Activated CD4-positive, alpha-beta T cell treated with anti-CD3 and anti-CD28 coated beads, Interleukin-10, Interleukin-2, amounts not matched to agents 100 ng/mL and 50 ng/mL, durations not matched to agents 16 hours and 8 hours (primary cell): ENCODE data around the gene ARHGAP22.

Source experiments
- DNase-seq: peaks from one replicate; pipeline ENCODE4 v3.0.0-alpha.2; 2020

The ARHGAP22 gene

DNA sequence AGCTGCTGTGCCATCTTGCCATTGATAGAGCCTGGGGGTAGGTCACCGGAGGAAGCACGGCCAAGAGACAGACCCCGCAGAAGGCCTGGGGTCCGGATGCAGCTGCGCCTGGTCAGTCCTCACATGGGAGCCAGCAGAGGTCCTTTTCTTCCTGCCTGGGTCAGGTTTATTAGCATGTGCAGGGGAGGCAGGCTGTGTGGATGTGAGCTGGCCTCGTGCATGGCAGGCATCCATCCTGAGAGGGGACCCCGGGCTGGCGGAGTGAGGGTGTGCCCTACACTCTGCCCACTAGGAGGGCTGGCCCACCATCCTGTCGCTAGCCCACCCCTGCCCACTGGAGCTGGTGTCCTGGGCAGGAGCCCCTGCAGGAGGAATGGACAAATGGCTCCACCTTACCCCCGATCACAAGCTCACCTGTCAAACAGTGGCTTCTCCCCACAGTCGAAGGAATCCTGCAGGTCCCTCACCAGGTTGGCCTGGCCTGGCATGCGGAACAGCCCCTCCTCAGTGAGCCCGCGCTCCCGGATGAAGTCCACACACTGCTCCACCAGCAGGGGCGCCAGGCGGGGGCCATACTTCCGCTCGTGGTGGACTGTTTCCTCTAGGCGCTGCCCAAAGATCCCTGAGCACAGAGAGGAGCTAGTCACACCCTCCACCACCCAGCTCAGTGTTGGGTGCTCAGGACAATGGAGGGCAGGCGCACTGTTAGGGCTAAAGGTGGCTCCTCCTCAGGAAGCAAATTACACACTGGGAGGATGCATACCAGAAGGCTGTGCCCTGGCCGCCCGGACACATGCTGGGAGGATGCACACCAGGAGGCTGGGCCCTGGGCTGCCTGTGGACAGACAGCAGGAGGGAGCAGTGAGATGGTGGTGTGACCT, 145.4 kb downstream of the ARHGAP22 start:
- DNase-seq, result no peak

DNA sequence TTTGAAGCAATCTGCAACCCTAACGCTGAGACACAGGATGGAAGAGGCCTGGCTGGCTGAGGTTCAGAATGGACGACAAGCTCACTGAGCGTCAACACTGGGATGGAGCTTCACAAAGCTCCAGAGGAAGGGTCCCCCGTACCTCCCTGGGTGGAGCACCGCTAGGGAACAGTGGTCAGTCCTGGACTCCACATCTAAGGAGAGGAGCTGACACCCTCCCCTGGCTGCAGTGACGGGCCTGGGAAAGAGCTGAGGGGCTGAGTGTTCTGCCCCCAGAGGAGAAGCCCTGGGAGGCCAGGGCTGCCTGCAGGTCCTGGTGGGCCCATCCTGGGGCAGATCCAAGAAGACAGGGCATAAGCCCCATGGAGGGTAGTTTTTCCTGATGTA, 146.2 kb downstream of the ARHGAP22 start:
- DNase-seq, result no peak

DNA sequence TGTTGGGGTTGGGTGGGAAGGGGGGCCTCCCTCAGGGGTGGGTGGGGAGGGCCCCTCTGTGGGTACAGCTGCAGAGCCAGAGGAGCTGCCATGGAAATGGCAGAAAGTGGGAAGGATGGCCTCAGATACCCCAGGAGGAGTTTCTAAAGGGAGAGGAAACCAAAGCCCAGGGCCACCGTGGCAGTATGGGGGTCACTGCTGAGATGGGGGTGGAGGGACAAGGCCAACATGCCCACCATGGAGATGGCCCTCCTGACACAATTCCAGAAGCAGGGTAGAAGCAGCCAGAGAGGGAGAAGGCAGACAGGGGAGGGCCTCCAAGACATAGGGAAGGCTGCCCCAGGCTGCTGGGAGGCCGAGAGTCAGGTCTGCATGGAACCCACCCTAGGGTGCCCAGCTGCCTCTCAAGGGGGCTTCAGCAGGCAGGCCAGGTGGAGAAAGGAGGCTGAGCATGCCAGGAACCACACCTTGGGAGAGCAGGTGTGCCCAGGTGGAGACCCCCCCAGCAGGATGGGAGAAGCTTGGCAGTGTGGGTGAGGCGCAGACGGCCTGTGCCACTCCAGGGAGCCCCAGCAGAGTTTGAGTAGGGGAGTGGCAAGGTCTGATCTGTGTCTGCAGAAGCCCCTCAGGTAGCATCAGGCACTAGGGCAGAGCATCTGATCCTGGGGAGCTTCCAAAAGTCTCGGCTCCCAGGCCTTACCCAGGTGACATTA, 146.8 kb downstream of the ARHGAP22 start:
- no peak for DNase-seq

DNA sequence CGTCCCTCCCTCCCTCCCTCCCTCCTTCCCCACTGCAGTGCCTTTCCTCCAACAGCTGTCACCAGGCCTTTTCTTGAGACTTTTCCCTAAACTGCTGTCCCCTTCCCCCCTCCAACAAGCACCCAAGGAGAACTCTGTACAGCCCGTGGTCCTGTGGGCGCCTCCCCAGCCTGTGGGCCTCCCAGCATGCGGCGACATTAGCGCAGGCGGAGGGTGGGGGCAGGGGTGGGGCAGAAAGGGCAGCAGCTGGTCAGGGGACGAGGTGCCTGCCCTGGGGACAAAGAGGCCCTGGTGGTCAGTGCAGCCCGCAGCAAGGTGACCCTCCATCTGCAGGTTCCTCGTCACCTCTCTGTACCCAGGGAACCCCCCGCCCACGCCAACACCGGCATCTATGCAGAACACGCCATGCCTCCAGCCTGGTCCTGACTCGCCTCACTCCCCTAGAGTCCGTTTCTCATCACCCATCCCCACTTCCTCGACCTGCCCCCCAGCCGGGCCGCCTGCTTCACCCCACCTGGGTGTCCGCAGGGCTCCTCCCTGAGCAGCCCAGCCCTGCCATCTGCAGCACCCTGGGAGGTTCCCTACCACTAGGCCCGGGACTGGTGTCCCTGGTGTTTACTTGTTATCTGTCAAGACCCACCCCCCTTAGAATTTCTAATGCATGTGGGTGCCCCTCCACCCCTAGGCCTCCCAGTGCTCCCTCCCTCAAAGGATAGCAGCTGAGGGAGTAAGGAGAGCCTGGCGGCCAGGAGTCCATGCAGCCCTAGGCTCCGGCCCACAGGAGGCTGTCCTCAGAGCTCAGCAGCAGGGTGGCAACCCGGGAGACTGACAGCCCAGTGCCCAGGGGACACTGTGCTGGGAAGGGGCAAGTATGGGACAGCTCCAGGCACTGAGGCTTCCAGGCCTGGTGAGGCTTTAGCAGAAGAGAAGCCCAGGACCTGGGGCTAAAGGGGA, 147.8 kb downstream of the ARHGAP22 start:
- DNase-seq, result no peak

DNA sequence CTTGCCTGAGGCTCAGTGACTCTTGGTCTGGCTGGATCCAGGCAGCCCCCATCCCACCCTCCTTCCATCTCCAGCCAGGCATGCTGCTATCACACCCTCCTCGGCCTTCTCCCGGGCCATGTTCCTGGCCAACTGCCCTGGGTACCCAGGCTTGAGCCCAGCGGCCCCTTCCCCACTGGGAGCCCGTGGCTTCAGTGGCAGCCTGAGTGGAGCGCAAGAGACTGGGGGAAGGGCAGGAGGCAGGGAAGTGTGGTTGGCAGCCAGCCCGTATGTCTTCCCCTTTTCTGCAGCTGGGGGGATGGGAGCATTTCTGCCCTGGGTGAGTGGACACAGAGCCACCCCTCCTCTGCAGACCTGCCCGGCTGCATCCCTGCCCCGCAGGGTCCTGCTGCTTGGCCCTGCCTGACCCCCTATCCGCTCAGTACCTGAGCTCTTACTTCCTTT, 148.5 kb downstream of the ARHGAP22 start:
- DNase-seq, result no peak

DNA sequence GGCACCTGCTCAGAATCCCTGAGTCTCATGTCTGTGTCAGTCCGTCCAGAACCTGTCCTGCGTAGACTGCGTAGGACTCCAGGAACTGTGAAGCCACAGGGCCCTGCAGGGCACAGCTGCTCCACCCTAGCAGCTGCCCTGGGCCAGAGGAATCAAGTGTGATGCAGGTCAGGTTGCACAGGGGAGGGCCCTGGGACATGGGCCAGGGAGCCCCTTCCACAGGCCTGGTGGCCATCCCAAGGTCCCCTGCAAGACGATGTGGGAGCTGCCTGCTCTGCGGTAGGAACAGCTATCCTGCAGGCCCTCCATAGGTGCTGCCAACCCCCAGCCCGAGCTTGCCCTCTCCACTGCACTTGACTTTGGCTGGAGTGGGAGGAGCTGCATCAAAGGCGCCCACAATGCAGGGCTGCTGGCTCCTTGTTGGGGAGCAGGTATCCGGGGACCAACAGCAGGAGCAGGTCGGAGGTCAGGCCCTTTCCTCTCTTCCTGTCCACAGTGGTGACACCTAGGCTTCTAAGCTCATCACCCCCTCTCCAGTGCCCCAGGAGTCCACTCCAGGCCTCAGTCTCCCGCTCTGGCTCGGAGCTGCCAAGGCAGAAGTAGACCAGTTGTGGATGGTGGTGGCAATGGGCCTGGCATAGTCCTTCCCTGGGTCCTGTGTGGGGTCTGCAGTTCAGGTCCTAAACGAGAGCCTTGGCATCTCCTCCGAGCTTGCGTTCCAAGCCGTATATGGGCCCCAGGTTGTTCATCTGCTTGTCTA, 149.3 kb downstream of the ARHGAP22 start:
- DNase-seq, result no peak

DNA sequence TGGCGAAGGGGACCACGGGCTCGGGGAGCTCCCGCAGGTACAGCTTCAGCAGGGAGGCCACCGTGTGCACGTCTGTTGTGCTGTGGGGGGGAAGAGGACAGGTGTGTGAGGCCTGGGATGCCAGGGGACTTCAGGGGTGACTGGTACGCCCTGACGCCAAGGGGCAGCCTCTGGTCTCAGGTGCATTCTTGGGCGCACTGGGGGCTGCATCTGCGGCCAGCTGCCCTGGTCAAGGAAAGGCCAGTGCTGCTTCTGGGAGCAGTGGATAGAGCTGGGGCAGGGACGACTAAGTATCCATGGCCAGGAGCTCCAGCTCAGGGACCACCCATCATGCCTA, 149.8 kb downstream of the ARHGAP22 start:
- no peak for DNase-seq

DNA sequence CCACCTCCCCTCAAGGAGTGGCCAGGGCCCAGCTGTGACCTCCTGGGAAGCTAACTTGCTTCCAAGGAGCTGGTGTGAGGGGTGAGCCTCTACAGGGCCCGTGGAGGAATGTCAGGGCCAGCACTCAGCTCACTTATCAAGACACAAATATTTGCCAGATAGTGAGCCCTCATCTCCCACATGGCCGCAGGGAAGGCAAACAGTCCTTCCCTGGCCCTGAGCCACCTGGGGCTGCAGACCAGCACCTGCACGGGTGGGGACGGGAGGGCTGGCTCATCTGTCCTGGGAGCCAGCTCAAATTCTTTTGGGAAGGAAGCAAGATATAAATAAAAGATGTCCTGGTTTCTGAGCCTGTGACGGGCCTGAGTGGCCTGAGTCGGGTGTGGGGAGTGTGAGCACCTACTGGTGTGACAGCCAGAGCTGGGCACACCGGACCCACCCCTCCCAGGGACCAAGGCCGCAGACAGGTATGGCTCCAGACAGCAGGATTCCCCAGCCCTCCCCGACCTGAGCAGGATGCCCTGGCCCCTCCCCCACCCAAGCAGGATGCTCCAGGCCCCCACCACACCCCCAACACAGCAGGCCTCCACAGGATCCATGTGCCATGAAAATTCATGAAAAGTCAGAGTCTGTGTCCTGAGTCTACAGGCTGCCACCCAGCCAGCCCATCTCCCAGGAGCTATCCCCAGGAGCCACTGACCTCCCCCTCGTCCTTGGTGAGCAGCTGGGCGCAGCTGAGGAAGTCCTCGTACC, 150.4 kb downstream of the ARHGAP22 start:
- DNase-seq, result no peak

DNA sequence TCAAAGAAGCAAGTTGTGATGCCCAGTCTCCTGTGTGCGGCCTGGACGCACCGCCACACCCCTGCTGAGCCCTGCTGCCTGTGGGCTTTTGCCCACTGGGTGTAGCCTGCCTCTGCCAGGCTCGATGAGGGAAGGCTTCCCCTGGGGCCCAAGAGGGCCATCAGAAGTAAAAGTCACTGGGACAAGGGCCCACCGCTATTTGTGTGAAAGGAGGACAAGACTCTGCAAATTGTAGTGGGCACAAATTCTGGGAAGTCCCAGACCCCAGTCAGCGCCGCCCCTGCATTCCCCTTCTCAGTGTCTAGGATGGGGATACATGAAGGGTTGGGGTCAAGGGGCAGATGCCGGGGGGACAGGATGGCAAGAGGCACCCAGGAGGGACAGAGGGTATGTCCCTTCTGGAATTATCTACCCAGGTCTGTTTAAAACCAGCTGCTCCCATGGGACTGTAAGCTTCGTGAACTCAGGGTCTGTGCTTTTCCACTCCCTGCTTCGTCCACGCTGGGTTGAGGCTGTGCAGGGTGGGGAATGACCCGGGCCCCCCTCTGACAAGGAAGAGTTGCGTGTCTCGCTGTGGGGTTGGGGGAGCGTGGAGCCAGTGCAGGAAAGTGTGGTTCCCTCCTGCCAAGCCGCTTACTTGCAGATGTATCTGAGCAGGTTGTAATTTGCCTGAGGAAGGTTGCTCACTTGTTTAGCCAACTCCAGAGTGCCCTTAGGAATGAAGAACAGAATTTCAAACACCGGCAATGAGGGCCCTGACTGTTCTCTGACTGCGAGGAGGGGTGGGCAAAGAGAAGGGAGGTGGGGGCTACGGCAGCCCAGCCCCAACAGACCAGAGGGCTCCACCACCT, 151.2 kb downstream of the ARHGAP22 start:
- no peak for DNase-seq

DNA sequence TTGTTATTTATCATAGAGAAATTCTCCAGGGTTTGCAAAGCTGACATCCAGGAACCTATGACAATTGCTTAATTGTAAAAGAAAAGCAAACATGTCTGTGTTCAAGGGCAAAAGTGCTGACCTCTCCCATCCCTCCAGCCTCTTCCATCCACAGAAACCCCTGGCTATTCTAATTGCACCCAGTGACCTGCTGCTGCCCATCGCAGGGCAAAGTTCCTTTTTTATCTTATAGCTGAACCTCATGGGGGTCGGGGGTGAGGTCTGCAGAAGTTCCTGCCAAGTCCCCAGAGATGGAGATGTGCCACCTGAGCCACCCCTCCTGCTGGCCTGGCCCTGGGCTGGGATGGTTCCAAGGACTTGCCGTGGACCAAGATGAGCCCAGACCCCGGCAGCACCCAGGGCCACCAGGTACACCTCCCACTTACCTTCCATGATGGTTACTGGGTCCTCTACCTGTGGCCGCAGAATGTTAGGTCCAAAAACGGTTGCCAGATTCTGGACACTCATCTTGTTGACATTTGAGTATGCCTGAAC, 151.9 kb downstream of the ARHGAP22 start:
- DNase-seq, result no peak

DNA sequence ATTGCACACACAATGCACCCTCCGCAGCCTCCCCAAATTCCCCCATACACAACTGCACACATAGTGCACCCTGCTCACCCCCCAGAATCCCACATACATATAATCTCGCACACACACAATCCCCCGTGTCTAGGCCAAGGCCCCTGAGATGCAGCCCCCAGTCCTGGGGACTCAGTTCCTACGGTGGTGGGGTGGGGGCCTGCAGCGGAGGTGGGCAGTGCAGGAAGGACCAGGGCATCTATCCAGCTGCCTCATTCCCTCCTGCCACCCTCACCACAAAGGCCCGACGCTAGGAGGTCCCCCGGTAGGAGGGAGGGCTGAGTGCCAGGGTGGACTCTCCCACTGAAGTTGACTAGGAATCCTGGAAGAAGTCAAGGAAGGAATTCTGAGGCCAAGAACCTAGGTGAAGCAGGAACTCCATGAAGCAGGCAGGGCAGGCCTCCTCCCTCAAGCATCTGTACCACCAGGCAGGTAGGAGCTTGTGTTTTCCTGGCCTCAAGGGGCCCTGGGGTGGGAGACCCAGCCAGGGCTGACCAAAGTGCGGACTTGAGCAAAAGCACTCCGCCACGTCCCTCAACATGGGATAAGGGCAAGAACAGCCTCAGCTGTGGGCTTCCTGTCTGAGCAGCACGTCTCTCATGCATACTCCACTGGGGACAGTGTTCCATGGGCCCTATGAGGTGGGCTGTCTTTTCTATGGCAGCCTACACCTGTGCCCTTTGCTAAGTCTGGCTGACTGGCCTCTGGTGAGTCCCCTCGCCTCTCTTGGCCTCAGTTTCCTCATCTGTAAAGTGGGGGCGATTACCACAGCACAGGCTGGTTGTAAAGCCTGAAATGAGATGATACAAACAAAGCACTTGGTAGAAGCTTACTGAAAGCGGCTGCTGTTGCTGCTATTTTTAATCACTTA, 152.6 kb downstream of the ARHGAP22 start:
- no peak for DNase-seq

DNA sequence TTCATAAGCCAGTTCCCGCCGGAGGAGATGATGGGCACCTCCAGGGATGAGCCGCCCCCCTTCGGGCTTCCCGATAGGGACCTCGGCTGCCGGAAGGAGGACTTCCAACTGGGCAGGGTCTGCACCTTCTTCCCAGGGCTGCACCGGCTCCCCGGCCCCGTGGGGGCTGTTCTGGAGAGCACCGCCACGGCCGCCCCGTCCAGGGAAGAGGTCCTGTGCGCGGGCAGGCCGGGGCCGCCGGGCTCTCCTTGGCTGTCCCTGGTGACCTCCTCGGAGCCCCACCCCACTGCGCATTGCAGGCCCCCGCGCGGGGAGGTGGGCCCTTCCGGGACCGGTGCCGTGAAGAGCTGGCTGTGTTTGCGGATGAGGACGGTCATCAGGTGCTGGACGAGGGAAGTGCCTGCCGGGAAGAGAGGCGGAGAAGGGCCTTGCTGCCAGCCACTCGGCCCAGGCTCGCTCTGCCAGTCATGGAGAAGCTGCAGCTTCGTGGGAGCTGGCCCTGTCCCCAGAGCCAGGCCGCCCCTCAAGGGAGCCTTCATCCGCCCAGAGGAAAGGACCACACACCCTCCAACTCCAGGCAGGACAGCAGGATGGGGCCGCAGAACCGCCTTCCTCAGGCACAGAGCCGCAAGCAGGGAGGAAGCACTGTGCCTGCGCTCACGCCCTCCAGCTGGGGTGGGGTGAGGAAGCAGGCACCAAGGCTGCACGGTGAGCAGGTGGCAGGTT, 154.0 kb downstream of the ARHGAP22 start:
- DNase-seq, result no peak

DNA sequence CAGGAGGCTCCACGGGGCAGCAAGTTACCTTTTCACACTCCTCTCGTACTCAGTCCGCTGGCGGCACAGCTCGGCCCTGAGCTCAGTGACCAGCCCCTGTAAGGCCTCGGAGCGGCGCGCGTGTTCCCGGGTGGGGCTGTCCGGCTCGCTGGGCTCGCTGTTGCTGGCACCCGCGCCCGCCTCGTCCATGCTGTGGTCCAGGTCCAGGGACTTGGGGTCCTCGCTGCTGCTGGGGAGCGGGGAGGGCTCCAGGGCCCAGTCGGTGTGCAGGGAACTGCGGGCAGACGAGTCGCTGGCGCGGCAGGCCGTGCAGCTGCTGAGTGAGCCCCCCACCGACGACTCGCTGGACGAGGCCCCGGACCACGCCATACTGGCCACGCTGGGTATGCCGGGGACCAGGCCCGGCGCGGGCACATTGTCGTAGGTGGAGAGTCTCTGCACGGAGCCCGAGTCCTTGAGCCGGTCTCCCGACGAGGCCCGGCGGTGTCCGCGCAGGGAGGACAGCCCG, 154.6 kb downstream of the ARHGAP22 start:
- DNase-seq, result no peak

DNA sequence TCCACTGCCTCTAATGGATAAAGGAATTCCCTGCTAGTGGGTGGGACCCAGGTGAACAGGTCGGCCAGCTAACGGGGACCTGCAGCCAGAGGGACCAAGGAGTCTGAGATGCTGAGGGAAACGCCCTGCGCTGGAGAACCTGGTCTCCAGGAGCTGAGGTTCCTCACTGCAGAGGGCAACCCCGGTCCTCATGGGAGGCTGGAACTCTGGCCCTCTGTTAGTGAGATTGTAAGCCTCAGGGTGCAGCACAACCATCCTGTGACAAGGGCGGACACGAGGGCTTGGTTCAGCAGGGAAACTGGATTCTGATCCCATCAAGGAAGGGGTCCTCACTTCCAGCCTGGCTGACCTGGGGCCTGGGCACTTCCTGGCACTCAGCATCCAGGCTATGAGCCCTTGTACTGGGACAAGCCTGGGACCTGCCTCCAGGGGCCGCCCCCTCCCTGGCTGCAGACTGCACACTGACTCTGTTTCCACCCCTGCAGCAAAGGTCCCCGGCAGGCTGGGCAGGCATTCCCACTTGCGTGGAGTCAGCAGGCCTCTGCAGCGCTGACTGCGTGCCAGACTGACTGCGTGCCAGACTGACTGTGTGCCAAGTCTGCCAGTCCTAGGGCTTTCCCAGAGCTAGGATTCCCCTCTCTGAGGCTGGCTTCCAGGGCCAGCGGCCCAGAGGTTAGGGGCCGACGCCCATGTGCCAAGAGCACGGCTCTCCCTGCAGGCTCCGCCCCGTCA, 155.2 kb downstream of the ARHGAP22 start:
- DNase-seq, result no peak

DNA sequence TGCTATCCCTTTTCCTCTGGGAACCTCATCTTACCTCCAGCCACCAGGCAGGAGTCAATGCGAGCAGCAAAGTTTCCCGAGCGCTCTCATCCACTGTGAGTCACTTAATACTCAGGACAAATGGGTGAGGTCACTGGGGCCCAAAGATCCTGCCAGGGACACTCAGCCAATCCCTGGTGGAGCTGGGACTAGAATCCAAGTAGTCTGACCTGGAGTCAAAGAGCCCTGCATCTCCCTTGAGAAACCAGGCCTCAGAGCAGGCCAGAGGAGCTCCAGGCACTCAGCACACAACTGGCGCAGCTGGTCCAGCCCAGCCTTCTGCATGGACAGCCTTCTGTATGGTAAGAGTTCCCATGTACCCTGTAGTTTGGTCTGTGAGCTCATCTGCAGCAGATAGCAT, 156.1 kb downstream of the ARHGAP22 start:
- DNase-seq, result no peak

DNA sequence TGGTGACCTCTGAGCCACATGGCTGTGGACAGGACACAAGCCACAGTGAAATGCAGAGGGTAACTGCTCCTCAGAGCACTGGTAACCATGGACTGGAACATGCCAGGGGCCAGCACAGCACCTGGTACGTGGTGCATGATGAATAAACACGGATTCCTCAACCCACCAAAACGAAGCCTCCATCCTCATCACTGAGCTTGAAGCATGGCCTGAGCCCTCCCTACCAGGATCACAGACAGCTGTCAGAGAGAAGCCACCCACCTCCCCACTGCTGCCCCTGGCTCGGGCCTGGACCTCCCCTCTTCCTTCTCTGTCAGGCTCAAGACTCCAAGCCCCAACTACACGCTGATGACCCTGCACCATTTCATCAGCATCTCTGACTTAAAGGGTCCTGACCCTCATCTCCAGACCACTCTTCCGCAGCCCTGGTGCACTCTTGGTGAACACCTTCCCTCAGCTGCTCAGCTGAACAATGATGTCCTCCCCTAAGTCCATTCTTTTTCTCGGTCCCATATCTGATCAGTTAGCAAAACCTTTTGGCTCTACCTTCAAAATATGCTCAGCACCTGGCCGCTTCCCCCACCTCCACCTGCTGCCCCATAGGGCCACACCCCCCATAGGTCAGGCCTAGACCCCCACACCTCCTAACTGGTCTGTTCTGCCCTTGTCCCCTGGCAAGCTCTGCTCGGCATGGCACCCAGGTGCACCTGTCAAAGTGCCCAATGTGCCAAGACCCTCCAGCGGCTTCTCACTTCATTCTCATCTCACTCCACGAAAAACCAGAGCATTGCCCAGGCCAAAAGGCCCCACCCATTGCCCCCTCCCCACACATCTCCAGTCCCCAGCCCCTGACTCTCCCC, 157.3 kb downstream of the ARHGAP22 start:
- DNase-seq, result no peak

DNA sequence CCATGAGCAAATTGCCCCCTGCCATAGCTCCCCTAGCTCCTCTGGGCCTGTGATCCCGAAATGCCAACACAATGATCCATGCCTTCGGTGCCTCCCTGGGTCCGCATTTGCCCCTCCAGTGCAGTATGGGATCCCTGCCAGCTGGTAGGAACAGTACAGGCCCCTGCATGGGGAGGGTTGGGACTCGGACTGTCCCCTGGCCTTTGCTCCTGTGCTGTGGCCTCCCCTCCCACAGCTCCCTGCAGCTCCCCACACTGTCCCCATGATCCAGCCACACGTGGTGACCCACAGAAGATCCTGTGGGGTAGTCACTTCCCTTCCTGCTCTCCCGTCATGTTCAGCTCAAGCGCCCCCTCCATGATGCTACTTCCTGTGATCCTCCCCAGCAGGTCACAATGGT, 158.1 kb downstream of the ARHGAP22 start:
- no peak for DNase-seq
